Right lobe of liver (tissue), 4 donors: Measurements from ENCODE around the gene PSMD1.

Experiments
- POLR2A ChIP-seq: fragments of 450-650 bp; IDR thresholded peaks from one replicate; pipeline ENCODE4 v1.6.1; 2017; ENCODE audit warnings: antibody characterized with exemption, mild to moderate bottlenecking
- TF ChIP-seq, protein P1 (sequence below), 4 donors: fragments of 200-600 bp in 3 of 4; fragments of 450-650 bp in 1 of 4; IDR thresholded peaks; one replicate each; pipeline versions ENCODE4 v1.5.1 to v1.8.0; 2016 to 2022; ENCODE audit warnings: antibody characterized with exemption in 4 of 4, mild to moderate bottlenecking in 2 of 4
- donor health status: DM: no; HTN: no; CAD: no.
- donor health status: DM: no; HTN: no; CAD: no.
- donor health status: DM: no; HTN: yes; CAD: no.

GRCh38 chr2:231200805-231201474 is 144.3 kb downstream of the PSMD1 start:
- TF ChIP-seq, protein P1, sequence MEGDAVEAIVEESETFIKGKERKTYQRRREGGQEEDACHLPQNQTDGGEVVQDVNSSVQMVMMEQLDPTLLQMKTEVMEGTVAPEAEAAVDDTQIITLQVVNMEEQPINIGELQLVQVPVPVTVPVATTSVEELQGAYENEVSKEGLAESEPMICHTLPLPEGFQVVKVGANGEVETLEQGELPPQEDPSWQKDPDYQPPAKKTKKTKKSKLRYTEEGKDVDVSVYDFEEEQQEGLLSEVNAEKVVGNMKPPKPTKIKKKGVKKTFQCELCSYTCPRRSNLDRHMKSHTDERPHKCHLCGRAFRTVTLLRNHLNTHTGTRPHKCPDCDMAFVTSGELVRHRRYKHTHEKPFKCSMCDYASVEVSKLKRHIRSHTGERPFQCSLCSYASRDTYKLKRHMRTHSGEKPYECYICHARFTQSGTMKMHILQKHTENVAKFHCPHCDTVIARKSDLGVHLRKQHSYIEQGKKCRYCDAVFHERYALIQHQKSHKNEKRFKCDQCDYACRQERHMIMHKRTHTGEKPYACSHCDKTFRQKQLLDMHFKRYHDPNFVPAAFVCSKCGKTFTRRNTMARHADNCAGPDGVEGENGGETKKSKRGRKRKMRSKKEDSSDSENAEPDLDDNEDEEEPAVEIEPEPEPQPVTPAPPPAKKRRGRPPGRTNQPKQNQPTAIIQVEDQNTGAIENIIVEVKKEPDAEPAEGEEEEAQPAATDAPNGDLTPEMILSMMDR (IDR thresholded peaks at IDR 0.05), result no peak
- TF ChIP-seq POLR2A, result no peak
